Measurements from ENCODE around the gene ZDHHC23.

Gene ZDHHC23, protein sequence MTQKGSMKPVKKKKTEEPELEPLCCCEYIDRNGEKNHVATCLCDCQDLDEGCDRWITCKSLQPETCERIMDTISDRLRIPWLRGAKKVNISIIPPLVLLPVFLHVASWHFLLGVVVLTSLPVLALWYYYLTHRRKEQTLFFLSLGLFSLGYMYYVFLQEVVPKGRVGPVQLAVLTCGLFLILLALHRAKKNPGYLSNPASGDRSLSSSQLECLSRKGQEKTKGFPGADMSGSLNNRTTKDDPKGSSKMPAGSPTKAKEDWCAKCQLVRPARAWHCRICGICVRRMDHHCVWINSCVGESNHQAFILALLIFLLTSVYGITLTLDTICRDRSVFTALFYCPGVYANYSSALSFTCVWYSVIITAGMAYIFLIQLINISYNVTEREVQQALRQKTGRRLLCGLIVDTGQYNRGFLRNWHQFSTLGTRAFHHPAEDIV

DNA sequence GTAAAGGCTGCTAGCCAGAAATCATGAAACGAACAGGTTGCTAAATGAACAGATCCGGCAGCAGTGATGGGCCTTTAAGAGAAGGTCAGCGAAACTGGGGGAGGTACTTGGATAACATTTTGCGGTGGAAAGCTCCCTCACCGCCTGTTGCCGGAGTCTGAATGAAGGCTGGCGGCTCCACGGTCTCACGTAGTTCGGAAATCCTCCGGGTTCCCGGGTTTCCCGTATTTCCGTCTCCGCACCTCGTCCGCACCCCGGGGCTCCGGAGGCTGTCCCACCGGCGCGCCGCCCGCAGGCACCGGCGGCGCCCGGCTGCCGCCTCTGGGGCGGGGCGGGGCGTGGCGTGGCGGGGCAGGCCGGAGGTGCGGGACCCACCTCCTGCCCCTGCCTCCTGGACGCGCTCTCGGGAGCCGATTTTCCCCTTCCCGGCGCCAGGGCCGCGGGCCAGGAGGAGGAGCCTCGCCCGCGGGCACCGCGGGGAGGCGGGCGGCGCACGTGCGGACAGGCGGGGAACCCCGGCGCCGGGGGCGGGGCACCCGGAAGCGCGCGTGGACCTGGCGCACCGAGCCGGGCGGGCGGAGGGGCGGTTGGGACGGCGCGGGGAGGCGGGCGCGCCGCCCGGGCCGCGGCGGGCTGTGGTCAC, at the start of gene ZDHHC23:
ZDHHC23 (plus strand) TSS at position 642 of the 643 bp plus-strand sequence. CDS start 790 bp downstream, outside the sequence.
- peak; percentile 60 for DNase-seq (ENCODE audit: low read depth)

GRCh38 chr3:113898892-113899291, 48.9 kb upstream of the ZDHHC23 start:
- DNase-seq (ENCODE audit: low read depth) = no peak

GRCh38 chr3:113906568-113907140, 41.2 kb upstream of the ZDHHC23 start:
- no peak for DNase-seq (ENCODE audit: low read depth)

DNA sequence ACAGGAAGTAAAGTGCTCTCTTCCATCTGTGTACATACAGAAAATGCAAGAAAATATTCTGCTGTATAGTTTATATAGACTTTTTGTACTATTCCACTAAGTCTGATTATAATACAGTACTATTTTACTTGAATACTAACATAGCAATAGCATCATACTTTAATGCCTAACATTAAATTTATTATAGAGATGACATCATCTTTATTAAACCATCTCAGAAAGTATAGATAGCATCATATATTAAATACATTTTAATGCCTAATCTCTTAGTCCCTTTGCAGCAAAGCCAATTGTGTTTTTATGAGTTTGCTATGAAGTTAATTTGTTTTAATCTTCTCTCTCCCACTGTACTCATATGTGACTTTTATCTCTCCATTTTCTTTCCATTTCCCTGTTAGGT, 39.7 kb upstream of the ZDHHC23 start:
- no peak for DNase-seq (ENCODE audit: low read depth)

GRCh38 chr3:113910966-113911365, 36.8 kb upstream of the ZDHHC23 start:
- DNase-seq (ENCODE audit: low read depth) = no peak

DNA sequence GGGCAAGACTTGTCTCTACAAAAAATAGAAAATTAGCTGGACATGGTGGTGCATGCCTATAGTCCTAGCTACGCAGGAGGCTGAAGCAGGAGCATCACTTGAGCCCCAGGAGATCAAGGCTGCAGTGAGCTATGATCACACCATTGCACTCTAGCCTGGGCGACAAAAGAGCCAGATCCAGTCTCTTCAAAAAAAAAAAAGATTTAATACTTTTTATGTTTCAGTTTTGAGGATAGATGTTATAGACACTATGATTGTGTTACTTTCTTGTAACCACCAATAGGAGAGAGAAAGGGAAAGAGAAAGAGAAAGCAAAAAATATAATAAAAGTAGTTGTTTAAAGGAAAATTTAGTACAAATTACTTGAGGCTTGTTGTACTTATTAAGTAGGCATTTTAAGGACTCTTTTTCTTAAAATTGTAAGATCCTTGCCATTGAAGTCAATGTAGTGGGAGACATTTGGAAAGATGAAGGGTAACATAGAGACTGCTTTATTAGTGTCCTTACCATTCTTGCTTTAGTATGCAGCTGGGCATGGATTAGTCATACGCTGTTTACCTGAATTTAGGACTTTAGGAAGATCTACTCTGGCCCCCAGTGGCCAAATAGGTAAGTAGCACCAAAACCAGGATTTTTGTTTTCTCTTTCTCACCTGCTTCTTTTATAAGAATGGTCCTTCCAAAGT, 35.1 kb upstream of the ZDHHC23 start:
- no peak for DNase-seq (ENCODE audit: low read depth)

- DNase-seq (ENCODE audit: low read depth) = no peak
Measured at GRCh38 chr3:113914646-113915045, 33.2 kb upstream of the ZDHHC23 start.

- no peak for DNase-seq (ENCODE audit: low read depth)
Measured at GRCh38 chr3:113927556-113927955, 20.3 kb upstream of the ZDHHC23 start.

DNA sequence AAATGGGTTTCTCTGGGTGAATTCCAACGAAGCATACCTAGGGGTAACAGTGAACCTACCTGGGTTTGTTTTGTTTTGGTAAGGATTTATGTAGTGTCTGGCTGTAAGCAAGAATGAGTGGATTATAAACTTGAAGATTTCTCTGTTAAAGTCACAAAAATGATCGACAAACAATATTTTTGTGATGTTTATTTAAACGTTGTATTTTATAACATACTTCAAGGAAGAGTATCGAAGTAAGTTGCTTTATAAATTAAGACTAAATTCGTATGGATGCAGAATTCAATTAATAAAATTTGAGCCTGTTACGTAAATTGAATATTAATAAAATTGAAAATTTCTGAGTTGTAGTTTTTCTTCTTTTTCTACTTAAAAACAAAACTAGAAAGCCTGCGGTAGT, 982 bp upstream of the ZDHHC23 start:
- no peak for DNase-seq (ENCODE audit: low read depth)

GRCh38 chr3:113948015-113948917, 453 bp downstream of the ZDHHC23 start:
- peak; percentile 7 for DNase-seq (ENCODE audit: low read depth)

GRCh38 chr3:113952921-113953320, 5.1 kb downstream of the ZDHHC23 start:
- DNase-seq (ENCODE audit: low read depth) = no peak

DNA sequence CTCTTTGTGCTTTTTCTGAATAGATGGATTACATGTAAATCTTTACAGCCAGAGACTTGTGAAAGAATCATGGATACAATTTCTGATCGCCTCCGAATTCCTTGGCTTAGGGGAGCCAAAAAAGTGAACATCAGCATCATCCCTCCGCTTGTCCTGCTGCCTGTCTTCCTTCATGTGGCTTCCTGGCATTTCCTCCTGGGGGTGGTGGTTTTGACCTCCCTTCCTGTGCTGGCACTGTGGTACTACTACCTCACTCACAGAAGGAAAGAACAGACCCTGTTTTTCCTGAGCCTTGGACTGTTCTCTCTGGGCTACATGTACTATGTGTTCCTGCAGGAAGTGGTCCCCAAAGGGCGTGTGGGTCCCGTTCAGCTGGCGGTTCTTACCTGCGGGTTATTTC, 5.9 kb downstream of the ZDHHC23 start:
- no peak for DNase-seq (ENCODE audit: low read depth)

- no peak for DNase-seq (ENCODE audit: low read depth)
Measured at GRCh38 chr3:113954091-113954685, 6.4 kb downstream of the ZDHHC23 start.

DNA sequence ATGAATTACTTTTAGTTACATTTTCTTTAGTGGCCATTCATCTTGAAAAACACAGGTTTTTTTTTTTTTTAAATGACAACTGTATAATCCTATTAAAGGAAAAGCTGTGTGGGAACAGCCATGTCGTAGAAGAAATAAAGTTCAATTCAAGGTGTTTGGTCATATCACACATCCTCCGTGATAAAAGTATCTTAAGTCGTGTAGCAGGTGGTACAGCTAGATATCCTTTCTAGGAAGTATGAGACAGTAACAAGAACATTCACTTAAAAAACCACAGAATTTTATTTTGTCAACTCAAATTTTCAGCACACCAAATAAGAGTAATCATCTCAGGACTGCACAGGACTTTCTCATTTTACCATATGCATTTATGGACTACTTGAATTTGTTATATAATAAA, 16.1 kb downstream of the ZDHHC23 start:
- no peak for DNase-seq (ENCODE audit: low read depth)

- DNase-seq (ENCODE audit: low read depth) = no peak
Measured at GRCh38 chr3:113966172-113966571, 18.4 kb downstream of the ZDHHC23 start.

GRCh38 chr3:113968986-113969385, 21.2 kb downstream of the ZDHHC23 start:
- DNase-seq (ENCODE audit: low read depth) = no peak

- no peak for DNase-seq (ENCODE audit: low read depth)
Measured at GRCh38 chr3:113977822-113978221, 30.0 kb downstream of the ZDHHC23 start.

DNA sequence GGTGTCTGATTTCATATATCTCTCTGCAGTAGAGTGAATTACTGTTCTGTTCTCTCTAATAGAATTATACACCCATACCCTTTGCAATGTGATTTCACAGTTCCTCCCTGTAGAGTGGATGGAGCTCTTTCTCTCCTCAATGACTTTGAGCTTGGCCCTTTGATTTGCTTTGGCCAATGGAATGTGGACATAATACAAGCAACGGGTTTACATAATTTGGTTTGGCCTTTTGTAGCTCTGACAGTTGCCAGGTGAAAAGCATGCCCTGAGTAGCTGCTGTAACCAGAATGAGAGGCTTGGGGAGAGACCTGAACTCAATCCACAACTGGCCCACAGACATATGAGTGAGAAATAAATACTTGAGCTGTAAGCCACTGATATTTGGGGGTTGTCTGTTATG, 32.1 kb downstream of the ZDHHC23 start:
- no peak for DNase-seq (ENCODE audit: low read depth)

DNA sequence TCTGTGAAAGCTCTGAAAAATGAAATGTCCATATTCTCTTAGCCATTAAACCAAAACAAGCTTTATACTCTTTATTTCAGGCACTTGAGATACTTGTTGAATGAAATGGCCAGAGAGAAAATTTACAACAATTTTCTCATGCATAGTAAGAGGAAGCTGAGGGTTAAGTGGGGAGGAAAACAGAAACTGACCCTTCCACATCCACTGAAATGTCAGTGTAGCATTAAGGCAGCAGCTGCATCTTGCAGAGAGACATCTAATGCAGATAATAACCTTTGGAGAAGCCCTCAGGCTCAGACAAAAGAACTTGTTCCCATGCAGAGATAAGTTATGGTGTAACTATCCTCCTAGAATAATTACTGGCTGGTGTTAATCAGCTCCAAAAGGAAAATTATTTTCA, 34.0 kb downstream of the ZDHHC23 start:
- no peak for DNase-seq (ENCODE audit: low read depth)

DNA sequence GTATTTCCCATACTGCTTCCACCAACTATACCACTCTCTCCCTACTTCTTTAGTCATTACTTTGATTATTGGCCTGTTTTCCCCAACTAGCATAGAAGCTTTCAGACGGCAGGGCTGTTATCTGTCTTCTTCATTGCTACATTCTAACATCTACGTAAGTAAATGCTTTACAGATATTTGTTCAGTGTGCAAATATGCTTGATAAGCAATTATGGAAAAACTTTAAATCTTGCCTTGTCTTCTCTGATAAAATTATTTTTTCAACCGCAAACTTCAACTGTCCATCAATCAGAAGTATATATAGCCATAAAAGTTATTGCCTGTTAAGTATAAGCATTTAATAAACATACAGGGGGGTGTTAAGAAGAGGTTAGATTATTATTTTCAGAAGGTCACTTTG, 35.7 kb downstream of the ZDHHC23 start:
- no peak for DNase-seq (ENCODE audit: low read depth)

DNA sequence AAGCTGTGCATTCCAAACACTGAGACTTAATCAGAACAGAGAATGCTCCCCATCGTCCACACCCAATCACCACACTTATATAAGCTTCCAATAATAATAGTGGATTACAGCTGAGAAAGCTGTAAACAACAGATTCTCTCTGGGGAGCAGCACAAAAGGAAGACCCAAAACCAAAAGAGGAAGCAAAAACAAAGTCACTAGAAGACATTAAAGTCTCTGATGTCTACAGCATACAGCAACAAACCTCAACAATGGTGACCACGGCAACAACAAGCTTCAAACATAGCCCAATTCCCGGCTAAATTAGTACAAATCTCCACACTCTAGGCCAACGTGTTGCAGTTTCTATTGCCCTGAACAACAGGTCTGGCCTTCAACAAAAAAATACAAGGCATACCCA, 37.7 kb downstream of the ZDHHC23 start:
- DNase-seq (ENCODE audit: low read depth) = no peak

All from activated T-helper 1 cell treated with Interleukin-2 at 50 U/mL for 16 hours (primary cell).